Measurements from ENCODE around the gene RUNX2.

RUNX2 gene

DNA sequence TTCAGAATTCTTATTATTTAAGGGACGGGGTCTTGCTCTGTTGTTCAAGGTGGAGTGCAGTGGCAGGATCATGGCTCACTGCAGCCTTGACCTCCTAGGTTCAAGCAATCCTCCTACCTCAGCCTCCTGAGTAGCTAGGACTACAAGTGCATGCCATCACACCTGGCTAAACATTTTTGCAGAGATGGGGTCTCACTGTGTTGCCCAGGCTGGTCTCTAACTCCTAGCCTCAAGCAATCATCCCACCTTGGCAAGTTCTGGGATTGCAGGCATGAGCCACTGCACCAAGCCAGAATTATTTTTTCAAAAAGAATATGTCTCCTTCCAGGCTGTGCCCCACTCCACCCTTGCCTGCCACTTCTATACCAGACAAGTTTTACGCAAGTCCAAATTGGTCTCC lies 239.7 kb downstream of the RUNX2 start:
- Histone ChIP-seq H3K36me3 (ENCODE audit: insufficient read depth, low read length) (no peaks in the 10 kb centered on the region), H3K9me2 (ENCODE audit: low read depth, low read length) (no peaks in the 10 kb centered on the region), H3K27me3 (ENCODE audit: insufficient read depth, low read length) (no peaks in the 10 kb centered on the region), H3K9me3 (ENCODE audit: low read length) (no peaks in the 10 kb centered on the region), H3F3A (ENCODE audit: insufficient read depth, low read length) (no peaks in the 10 kb centered on the region), H3K4me1 (ENCODE audit: insufficient read depth, low read length, severe bottlenecking) (no peaks in the 10 kb centered on the region), H4K20me1 (ENCODE audit: insufficient read depth, low read length) (no peaks in the 10 kb centered on the region), H3K27ac (ENCODE audit: low read depth, low read length, poor library complexity, severe bottlenecking) (no peak overlapping the region), H2AFZ (ENCODE audit: low read length) (no peak overlapping the region), H3K79me2 (ENCODE audit: insufficient read depth, low read length) (no peaks in the 10 kb centered on the region), H3K9ac (ENCODE audit: low read length) (no peak overlapping the region), H3K4me2 (ENCODE audit: low read length) (no peak overlapping the region), H3K4me3 (ENCODE audit: low read depth, low read length, poor library complexity, severe bottlenecking) (no peak overlapping the region)
- TF ChIP-seq, protein P1, sequence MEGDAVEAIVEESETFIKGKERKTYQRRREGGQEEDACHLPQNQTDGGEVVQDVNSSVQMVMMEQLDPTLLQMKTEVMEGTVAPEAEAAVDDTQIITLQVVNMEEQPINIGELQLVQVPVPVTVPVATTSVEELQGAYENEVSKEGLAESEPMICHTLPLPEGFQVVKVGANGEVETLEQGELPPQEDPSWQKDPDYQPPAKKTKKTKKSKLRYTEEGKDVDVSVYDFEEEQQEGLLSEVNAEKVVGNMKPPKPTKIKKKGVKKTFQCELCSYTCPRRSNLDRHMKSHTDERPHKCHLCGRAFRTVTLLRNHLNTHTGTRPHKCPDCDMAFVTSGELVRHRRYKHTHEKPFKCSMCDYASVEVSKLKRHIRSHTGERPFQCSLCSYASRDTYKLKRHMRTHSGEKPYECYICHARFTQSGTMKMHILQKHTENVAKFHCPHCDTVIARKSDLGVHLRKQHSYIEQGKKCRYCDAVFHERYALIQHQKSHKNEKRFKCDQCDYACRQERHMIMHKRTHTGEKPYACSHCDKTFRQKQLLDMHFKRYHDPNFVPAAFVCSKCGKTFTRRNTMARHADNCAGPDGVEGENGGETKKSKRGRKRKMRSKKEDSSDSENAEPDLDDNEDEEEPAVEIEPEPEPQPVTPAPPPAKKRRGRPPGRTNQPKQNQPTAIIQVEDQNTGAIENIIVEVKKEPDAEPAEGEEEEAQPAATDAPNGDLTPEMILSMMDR (IDR thresholded peaks at IDR 0.05; ENCODE audit: low read length), result no peak
- no peak for TF ChIP-seq EZH2 (IDR thresholded peaks at IDR 0.05; ENCODE audit: borderline replicate concordance, low read length)

DNA sequence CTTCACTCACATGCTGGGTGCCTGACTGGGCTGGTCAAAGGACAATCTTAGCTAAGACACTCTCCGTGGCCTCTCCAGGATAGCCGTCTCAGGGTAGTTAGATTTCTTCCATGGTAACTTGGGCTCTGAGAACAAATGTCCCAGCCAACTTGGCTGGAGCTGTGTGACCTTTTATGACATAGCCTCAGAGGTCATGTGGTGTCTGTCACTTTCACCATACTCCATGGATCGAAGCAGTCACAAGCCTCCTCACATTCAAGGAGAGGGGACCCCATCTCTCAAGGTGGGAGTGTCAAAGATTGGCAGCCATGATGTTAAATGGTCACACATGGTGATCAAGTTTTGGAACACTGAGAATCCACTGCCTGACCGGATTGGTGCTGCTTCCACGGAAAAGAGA lies 240.5 kb downstream of the RUNX2 start:
- H3K4me3 ChIP-seq (ENCODE audit: low read depth, low read length, poor library complexity, severe bottlenecking), result no peak overlapping the region
- no peaks in the 10 kb centered on the region for H3F3A ChIP-seq (ENCODE audit: insufficient read depth, low read length)
- no peak overlapping the region for H3K27ac ChIP-seq (ENCODE audit: low read depth, low read length, poor library complexity, severe bottlenecking)
- H3K9me3 ChIP-seq (ENCODE audit: low read length), result no peaks in the 10 kb centered on the region
- TF ChIP-seq, protein P1 (IDR thresholded peaks at IDR 0.05; ENCODE audit: low read length), result no peak
- TF ChIP-seq EZH2 (IDR thresholded peaks at IDR 0.05; ENCODE audit: borderline replicate concordance, low read length), result no peak
- H4K20me1 ChIP-seq (ENCODE audit: insufficient read depth, low read length), result no peaks in the 10 kb centered on the region
- no peaks in the 10 kb centered on the region for H3K4me1 ChIP-seq (ENCODE audit: insufficient read depth, low read length, severe bottlenecking)
- no peaks in the 10 kb centered on the region for H3K79me2 ChIP-seq (ENCODE audit: insufficient read depth, low read length)
- H2AFZ ChIP-seq (ENCODE audit: low read length), result no peak overlapping the region
- H3K4me2 ChIP-seq (ENCODE audit: low read length), result no peak overlapping the region
- H3K9ac ChIP-seq (ENCODE audit: low read length), result no peak overlapping the region
- no peaks in the 10 kb centered on the region for H3K9me2 ChIP-seq (ENCODE audit: low read depth, low read length)
- H3K36me3 ChIP-seq (ENCODE audit: insufficient read depth, low read length), result no peaks in the 10 kb centered on the region
- H3K27me3 ChIP-seq (ENCODE audit: insufficient read depth, low read length), result no peaks in the 10 kb centered on the region

DNA sequence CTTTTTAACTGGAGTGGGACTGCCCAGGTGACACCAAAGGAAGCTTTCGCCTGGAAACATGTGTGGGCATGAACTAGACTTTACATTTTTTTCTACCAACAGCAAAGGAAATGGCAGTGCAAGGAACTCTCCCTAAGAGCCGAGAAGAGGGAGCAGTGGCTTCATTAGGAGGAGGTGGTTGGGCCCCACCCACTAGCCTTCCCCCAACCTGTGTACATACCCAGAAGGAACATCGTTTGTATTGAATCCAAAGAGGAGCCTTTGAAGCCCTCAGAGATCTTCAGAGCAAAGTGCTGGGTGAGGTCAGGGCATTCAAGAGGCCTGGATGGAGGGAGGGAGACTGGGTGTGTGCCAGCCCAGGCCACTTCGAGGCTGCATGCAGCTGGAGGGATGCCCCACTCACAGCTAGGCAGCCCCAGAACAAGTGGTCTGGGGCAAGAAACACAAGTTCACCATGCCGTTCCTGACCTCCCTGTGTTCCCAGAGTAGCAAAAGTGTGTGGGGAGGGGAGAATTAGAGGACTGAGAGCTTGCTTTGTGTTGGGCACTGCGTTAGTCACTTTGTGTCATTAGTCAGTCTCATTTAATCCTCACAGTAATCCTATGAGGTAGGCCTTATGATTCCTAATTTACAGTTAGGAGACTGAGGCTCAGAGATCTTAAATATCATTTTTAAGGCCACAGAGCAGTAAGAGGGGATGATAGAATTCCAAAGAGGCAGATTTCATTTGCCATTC lies 241.2 kb downstream of the RUNX2 start:
- no peak overlapping the region for H2AFZ ChIP-seq (ENCODE audit: low read length)
- no peak overlapping the region for H3K4me2 ChIP-seq (ENCODE audit: low read length)
- H3K9me2 ChIP-seq (ENCODE audit: low read depth, low read length), result no peaks in the 10 kb centered on the region
- TF ChIP-seq EZH2 (IDR thresholded peaks at IDR 0.05; ENCODE audit: borderline replicate concordance, low read length), result no peak
- TF ChIP-seq, protein P1 (IDR thresholded peaks at IDR 0.05; ENCODE audit: low read length), result no peak
- H3K4me3 ChIP-seq (ENCODE audit: low read depth, low read length, poor library complexity, severe bottlenecking), result no peak overlapping the region
- no peaks in the 10 kb centered on the region for H3F3A ChIP-seq (ENCODE audit: insufficient read depth, low read length)
- no peaks in the 10 kb centered on the region for H3K79me2 ChIP-seq (ENCODE audit: insufficient read depth, low read length)
- no peaks in the 10 kb centered on the region for H3K9me3 ChIP-seq (ENCODE audit: low read length)
- no peaks in the 10 kb centered on the region for H4K20me1 ChIP-seq (ENCODE audit: insufficient read depth, low read length)
- H3K9ac ChIP-seq (ENCODE audit: low read length), result no peak overlapping the region
- H3K36me3 ChIP-seq (ENCODE audit: insufficient read depth, low read length), result no peaks in the 10 kb centered on the region
- H3K27ac ChIP-seq (ENCODE audit: low read depth, low read length, poor library complexity, severe bottlenecking), result no peak overlapping the region
- H3K27me3 ChIP-seq (ENCODE audit: insufficient read depth, low read length), result no peaks in the 10 kb centered on the region
- H3K4me1 ChIP-seq (ENCODE audit: insufficient read depth, low read length, severe bottlenecking), result no peaks in the 10 kb centered on the region

Data from OCI-LY1 (cell line).